Stimulated activated CD8-positive, alpha-beta memory T cell treated with anti-CD3 and anti-CD28 coated beads, Interleukin-15, amount 100 ng/mL, for 24 hours (primary cell): ENCODE results near the gene ABCC3.

Experiments used
- DNase-seq: peaks from one replicate; pipeline ENCODE4 v3.0.0-alpha.2; 2020; ENCODE audit warnings: low read depth

Gene ABCC3

DNA sequence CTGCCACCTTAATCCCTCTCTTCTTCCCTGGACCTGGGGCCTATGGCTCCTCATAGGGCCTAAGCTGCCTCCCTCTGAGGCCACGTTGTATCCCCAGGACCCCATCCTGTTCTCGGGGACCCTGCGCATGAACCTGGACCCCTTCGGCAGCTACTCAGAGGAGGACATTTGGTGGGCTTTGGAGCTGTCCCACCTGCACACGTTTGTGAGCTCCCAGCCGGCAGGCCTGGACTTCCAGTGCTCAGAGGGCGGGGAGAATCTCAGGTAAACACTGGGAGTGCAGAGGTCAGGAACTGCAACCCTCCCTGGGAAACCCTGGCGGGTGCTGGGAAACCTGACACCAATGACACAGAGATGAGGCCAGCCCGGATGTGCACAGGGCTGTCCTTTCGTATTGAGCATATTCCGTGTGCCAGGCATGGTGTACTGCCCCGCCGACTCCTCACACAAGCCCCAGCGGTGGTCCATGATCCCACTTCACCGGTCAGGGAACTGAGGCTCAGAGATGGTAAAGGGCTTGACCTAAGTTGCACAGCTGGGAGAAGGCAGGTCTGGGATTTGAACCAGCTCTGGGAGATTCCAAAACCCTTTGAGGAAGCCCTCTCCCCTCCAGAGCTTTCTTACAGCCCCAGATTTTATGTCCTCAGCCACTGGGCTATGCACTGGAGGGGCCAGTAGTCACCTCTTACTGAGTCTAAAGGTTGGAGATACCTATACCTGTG, 50.1 kb downstream of the ABCC3 start:
- DNase-seq: no peak

DNA sequence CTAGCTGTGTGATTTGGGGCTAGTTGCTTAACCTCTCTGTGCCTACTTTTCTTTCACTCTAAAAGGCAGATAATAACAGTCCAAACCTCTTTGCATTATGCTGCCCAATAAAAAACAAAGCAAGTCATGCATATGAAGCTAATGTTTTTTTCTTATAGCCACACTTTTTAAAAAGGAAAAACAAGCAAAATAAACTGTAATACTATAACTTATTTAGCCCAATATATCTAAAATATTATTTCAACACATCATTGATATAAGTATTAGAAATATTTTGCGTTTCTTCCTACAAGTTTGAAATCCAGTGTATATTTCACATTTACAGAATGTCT, 50.6 kb downstream of the ABCC3 start:
- DNase-seq: no peak

DNA sequence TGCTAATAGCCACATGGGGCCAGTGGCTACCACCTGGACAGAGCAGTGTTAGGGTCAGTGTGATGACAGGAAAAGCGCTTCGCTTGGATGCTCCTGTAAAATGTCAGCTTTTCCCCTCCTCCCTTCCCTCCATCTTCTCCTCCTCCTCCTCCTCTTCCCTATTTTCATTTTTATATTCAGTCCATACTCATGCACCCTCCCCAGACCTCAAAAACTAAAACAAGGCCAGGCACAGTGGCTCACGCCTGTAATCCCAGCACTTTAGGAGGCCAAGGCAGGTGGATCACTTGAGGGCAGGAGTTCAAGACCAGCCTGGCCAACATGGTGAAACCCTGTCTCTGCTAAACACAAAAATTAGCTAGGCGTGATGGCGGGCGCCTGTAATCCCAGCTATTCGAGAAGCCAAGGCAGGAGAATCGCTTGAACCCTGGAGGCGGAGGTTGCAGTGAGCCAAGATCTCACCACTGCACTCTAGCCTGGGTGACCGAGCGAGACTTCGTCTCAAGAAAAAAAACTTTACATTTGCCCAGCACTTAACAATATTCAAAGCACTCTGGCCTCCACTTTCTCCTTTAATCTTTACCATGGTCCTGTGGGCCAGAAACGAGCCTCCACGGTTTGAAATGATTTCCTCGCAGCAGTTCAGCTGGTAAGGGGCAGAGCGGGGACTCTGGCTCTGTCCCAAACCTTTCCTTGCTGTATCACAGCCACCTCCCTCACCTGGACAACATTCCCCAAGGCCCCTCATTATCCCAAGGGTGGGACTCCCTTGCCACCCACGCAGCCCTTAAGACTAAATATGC, 51.2 kb downstream of the ABCC3 start:
- DNase-seq: no peak

DNA sequence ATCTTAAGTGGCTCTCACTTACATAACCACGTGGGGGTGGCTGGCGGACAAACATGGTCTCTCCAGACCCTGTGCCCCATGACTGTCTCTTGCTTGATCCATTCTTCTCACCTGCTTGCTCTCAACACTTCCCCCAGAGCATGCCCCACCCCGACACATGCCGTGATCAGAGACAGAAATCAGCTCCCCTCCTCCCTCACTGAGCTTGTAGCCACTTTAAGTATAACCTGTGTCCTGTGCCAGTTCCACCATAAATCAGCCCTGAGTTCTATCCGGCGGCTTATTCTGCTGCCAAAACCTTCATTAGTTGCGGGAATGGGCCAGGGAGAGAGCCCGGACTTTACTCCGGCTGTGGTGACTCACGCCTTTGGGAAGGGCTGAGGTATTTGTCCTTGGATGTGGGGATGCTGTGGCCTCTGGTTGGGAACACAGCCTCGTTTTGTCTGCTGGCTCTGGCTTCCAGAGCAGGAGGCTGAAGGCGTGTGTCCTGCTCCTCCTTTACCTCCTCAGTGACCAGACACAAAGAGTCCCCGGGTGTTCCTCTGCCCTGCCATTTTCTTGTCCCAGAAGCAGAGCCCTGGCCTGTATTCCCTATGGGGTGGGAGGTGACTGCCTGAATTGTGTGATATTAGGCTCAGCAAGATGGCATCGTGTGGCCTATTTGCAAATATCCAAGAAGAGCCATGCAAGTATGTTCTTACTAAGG, 52.0 kb downstream of the ABCC3 start:
- DNase-seq: no peak

DNA sequence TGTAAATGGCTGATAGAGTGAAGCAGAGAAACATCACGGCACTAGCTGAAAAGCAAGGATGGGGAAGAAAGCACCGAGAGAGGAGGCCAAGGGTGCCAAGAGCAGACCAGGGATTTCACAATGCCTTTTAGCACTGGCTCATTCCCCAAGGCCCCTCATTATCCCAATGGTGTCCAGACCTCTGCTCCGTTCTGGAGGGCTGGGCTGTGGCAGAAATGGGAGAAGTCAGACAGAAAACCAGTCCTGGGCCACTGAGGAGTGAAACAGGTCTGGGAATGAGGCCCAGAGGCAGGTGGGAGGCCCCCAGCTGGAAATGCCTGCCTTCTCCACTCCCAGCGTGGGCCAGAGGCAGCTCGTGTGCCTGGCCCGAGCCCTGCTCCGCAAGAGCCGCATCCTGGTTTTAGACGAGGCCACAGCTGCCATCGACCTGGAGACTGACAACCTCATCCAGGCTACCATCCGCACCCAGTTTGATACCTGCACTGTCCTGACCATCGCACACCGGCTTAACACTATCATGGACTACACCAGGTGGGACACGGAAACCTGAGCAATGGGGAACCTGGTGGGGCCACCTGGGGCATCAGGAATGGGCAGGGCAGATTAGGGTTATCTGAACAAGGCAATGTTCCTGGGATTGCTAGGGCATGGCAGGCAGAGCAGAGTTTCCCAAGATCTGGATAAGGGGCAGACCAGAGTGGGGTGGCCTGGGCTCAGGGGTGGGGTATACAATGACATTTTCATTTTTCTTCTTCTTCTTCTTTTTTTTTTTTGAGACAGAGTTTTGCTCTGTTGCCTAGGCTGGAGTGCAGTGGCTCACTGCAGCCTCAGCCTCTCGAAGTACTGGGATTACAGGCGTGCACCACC, 52.8 kb downstream of the ABCC3 start:
- no peak for DNase-seq

DNA sequence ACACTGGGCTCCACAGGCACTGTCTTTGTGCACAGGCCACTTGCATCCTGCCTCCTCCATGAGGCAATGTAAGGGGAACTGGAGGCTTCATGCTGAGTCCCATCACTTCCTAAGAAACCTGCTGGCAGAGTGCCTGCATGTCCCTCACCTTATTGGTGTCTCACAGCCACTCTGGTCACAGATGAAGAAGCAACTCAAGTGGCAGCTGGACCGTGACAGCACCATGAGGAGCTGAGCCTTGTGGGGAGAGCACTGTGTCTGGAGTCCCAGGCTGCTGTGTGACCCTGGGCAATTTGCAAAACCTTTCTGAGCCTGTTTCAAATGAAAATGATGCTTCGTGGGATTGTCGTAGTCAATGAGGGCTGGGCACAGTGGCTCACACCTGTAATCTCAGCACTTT, 53.6 kb downstream of the ABCC3 start:
- no peak for DNase-seq

DNA sequence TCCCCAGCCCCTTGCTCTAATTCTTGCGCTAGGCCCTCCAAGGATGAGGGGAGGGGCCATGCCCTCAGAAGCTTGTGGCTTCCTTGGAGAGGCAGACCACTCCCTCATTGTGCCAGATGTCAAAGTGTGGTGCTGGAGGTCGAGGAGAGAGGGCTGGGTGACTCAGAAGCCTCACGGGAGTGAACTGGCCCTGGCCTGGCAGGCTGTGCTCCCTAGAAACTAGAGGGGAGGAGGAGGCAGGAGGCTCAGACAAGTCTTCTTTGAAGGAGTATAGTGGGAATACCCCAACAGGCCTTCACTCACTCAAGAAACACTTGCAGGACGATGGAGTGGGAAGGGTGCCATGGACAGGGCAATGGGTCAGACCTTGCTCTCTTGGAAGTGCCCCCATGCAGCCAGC, 54.6 kb downstream of the ABCC3 start:
- DNase-seq: no peak

DNA sequence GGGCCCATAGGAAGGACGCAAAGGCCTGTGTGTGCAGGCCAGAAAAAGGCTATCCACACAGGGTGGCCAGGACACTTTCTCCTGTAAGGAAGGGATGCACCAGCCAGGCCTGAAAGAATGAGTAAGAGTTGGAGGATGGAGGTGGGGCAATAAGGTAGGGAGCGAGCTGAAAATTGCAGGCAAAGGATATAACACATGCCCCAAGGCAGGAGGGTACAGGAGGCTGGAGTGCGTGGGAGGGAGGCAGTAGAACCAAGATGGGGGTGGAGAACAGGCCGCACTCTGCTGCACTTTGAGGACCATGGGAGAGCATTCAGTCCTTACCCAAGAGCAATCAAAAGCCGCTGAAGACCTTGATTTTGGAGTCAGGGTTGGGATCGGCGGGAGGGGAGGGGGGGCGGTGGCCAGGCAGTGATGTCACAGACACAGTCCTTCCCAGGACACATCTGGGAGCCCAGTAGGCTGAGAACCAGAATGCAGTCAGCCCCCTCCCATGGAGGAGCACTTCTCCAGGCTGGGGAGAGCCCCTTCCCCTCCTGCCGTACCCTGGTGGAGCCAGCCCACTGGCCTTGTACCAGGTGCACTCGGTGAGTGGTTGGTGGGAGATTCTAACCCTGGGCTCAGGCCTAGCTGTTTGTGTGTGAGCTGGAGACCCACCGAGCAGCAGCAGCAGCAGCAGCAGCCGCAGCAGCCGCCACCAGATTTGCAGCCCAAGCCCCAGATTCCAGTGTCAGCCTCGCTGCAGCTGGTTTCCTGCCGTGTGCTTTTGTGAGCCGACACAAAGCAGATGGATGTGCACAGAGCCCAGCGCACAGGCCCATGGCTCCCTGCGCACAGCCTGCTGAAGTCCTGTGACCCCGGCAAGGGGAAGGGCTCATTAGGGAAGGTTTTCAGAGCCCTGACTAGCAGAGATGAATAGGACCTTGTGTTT, 55.5 kb downstream of the ABCC3 start:
- no peak for DNase-seq

DNA sequence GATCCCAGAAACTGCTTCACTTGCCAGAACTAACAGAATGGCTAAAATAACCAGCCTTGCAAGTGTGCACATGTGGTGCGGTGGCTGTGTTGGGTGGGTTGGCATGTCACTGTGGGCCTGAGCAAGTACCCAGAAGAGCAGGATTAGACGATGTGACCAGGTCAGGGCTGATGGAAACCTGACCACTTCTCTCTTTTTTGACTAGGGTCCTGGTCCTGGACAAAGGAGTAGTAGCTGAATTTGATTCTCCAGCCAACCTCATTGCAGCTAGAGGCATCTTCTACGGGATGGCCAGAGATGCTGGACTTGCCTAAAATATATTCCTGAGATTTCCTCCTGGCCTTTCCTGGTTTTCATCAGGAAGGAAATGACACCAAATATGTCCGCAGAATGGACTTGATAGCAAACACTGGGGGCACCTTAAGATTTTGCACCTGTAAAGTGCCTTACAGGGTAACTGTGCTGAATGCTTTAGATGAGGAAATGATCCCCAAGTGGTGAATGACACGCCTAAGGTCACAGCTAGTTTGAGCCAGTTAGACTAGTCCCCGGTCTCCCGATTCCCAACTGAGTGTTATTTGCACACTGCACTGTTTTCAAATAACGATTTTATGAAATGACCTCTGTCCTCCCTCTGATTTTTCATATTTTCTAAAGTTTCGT, 56.3 kb downstream of the ABCC3 start:
- no peak for DNase-seq

DNA sequence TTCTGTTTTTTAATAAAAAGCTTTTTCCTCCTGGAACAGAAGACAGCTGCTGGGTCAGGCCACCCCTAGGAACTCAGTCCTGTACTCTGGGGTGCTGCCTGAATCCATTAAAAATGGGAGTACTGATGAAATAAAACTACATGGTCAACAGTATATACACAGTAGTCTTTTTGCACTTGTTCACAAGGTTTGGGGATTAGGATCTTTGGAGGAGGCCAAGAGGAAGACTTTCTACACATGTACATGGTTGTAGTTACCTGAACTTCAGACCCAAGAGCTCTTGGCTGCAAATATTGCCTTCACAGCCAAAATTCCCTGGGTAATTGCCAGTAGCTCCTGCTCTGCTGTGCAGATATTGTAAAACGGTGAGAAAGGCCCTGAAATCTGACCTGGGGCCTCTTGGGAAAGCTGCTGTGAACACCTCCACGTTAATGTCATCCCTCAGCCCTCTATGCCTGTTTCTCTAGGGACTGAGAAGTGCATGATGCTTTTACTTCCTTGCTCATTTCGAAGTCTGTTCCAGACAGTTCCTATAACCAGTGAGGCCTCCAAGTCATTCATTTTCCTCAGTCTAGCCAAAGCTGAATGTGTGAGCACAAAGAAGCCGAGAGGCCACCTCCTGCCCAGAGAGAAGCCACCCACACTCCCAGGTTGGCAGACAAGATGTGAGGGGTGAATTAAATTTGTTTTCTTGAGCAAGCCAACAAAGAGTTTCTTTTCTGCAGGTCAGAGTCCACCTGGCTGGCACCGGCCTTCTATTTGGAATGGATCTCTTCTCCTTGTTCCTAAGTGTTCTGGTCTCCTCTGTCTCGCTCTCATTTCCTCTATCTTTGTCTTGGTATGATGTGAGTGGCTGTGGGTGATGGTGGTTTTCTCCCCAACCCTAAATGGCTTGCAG, 57.1 kb downstream of the ABCC3 start:
- no peak for DNase-seq

DNA sequence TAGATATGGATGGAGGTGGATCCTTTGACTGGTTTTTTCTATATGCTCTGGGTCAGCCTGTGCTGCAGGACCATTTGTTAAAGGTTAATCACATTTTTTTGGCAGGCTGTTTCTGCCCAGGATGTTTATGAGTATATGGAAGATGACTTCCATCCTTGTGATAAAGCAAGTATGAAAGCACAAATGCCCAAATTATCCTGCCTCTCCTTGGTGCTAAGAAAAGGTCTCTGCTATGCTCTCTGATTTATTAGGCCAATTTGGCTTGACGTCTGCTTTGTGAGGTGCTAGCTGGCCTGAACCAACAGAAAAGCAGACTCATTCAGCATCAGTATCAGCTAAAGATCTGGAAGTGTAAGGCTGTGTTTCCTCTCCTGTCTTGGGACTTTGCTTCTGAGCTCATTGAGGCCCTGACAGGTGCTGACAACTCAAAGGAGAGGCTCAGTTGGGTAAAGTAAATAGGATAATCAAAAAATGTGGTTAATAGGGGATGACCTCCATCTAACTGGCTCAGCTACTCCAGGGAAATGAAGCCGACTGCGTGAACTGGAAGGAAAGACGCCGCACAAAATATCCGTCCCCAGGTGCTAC, 57.9 kb downstream of the ABCC3 start:
- DNase-seq: no peak

DNA sequence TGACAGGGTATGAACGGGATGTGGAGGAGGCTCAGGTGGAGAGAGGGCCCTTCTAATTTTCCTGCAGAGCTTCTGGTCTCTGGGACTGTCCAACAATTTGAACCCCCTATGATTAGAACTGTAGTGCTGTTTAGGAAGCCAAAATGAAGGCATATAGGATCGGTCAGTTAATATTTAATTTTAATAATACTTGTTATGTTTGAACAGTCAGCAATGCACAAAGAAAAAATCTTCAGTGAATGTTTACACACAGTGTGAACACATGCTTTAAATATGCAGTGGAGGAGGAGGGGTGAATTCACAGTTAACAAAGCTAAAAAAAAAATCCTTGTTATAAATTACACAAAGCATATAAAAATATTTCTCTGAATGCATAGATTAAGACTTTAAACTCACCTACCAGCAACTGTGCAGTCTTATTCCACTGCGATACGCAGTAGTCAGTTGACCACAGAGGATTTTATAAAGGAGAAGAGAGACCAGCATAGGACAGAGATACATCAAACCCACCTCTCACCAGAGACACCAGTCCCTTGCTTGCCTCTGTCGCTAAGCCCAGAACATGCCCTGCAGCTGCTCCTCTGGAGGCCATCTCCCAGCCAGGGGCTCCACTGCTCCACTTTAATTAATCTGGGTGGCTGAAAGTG, 58.5 kb downstream of the ABCC3 start:
- DNase-seq: no peak

DNA sequence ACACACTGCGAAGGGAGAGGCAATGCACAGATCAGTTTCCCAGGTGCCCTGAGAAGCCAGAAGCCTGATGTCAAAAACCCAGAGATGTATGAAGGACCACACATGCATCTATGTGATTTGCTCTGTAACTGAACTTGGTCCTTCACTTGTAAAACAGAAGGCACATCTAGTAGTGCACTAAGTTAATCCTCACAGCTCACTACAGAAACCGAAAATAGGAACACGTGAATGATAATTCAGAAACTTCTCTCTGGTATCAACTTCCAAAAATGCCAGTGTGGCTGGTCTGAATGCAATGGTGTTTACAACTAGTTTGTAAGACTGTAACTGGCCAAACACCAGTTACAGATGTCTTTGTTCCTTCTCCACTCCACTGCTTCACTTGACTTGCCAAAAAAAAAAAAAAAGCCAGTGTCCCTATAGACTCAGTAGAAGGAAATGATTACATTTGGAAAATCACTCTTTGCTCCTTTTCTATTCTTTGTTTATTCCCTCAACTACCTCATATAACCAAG, 61.7 kb downstream of the ABCC3 start:
- no peak for DNase-seq

DNA sequence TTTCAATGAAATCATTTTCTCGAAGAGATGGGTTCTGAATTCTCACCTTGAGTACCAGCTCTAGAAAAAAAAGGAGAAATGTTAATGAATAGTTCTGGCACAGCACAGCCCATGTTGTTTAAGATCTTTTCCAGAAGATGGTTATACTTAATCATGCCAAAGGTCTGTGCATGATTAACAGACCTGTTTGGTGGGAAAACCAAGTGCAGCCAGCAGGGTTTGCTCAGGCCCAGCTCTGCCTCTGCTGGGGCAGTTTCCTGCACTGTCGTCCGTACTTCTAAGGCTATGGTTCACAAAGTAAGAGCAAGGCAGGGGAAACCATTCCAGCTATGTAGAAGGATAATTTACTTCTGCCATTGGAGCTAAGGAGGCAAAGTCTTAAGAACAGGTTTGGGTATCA, 62.4 kb downstream of the ABCC3 start:
- no peak for DNase-seq

DNA sequence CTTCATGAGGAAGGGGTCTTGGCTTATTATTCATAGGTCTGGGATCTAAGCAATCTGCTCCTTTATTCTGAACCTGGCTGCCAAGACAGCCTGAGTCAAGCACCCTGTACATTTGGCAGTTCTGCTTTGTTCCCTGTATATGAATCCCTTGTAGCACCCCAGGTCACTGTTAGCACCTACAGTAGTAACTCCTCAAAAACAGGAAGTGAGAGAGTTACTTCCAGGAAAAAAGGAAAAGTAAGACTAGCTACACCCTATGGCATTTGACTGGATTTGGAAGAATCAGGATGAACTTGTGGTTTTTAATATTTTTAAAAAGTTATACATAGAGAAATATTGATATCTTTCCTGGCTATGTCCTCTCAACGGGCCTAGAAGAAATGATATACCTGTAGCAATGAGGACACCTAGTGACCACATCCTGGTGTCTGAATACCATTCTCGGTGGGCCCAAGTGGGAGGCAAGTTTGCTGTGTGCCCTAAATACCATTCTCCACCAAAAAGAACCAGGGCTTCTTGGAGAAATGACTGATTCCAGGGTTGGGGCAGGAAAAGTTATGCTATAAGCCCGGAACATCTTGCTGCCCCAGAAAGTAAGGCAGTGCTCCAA, 63.1 kb downstream of the ABCC3 start:
- DNase-seq: no peak

DNA sequence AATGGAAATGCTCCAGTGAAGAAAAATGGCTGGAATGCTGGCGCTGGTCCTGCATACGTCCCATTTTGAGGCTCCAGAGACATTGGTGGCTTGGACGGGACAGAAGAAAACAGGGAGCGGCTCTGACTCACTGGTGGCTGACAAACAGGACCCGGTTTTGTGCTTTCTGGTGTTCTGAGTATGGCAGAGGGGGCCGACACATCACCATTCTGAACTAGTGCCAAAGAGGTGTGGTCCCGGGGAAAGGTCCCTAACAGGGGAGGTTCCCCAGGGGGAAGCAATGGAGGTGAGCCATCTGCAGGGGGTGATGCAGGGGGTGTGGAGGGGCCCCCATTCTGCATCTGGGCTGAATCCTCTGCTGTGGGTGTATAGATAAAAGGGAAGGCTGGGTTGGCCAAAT, 64.7 kb downstream of the ABCC3 start:
- no peak for DNase-seq

DNA sequence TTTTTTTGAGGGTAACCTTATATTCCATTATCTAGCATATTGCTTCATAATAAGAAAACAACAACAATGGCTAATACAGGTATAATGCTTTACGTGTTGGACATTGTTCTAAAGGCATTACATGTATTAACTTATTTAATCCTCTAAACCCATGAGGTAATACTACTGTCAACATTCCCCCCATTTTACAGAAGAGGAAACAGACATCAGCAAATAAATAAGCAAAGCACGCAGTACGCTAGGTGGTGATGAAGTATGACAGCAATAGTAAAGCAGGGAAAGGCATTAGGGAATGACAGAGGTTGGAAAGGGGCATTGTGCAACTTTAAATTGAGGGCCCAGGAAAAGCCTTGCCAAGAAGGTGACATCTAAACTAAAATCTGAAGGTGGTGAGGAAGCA, 68.5 kb downstream of the ABCC3 start:
- DNase-seq: no peak
